Neural progenitor cell (in vitro differentiated cells): Measurements from ENCODE around the gene CHTF18.

Experiments
- CTCF ChIP-seq: fragments of 200-600 bp; sonication (generic); IDR thresholded peaks from 2 replicates; pipeline ENCODE4 v1.5.1; 2017; ENCODE audit warnings: antibody characterized with exemption, mild to moderate bottlenecking
- EZH2 ChIP-seq: fragments of 200-600 bp; sonication (generic); IDR thresholded peaks from 2 replicates; pipeline ENCODE4 v1.6.1; 2017; ENCODE audit warnings: antibody characterized with exemption, mild to moderate bottlenecking, moderate library complexity
- EZH2phosphoT487 ChIP-seq: fragments of 200-600 bp; sonication (generic); IDR thresholded peaks from 2 replicates; pipeline ENCODE4 v1.6.1; 2017; ENCODE audit warnings: antibody characterized with exemption

- TF ChIP-seq CTCF (no peak), EZH2 (no peak), EZH2phosphoT487 (no peak)
These were observed 33.9 kb downstream of the CHTF18 start for GRCh38 chr16:822174-822908.
